Neural cell (in vitro differentiated cells): ENCODE results near the gene TRIM47. TPM values are rescaled to one million over a fixed set of nuclear protein-coding genes. Genes with fewer than 3 reads are reported as not detected.

ENCODE experiments used
- H2AFZ ChIP-seq: fragments of 200-600, 300-800 bp; sonication (generic), shearing (Covaris generic); 2 replicates; pipeline ENCODE4 v1.6.0; 2014; ENCODE audit warnings: low read depth, mild to moderate bottlenecking, antibody characterized with exemption, low read length, moderate library complexity
- H3F3A ChIP-seq: fragments of 200-600 bp; shearing (Covaris generic); 2 replicates; pipeline ENCODE4 v1.6.1; 2016; ENCODE audit warnings: mild to moderate bottlenecking, moderate library complexity, mixed read lengths, antibody characterized with exemption, low read length; ENCODE audit not compliant: insufficient read depth, poor library complexity, severe bottlenecking
- H3K27ac ChIP-seq: fragments of 200-600, 300-800 bp; sonication (generic), shearing (Covaris generic); 2 replicates; pipeline ENCODE4 v1.5.1; 2014; ENCODE audit warnings: mild to moderate bottlenecking, low read length, moderate library complexity
- H3K27me3 ChIP-seq: fragments of 300-800, 200-600 bp; sonication (generic), shearing (Covaris generic); 2 replicates; pipeline ENCODE4 v1.6.0; 2014; ENCODE audit warnings: mild to moderate bottlenecking, low read depth, low read length, moderate library complexity; ENCODE audit not compliant: insufficient read depth
- H3K36me3 ChIP-seq: fragments of 300-800, 200-600 bp; sonication (generic), shearing (Covaris generic); 2 replicates; pipeline ENCODE4 v1.5.1; 2014; ENCODE audit warnings: mild to moderate bottlenecking, antibody characterized with exemption, low read length, moderate library complexity; ENCODE audit not compliant: insufficient read depth
- H3K4me2 ChIP-seq: fragments of 300-800, 200-600 bp; sonication (generic), shearing (Covaris generic); 2 replicates; pipeline ENCODE4 v1.6.0; 2014; ENCODE audit warnings: mild to moderate bottlenecking, low read length
- H3K4me3 ChIP-seq: fragments of 300-800, 200-600 bp; sonication (generic), shearing (Covaris generic); 2 replicates; pipeline ENCODE4 v1.5.1; 2014; ENCODE audit warnings: mild to moderate bottlenecking, low read length, moderate library complexity
- H3K79me2 ChIP-seq: fragments of 200-600 bp; shearing (Covaris generic); replicated peaks from 2 replicates; pipeline ENCODE4 v1.6.0; 2014; ENCODE audit warnings: mild to moderate bottlenecking, low read length, moderate library complexity; ENCODE audit not compliant: insufficient read depth
- H3K9ac ChIP-seq: fragments of 300-800, 200-600 bp; sonication (generic), shearing (Covaris generic); 2 replicates; pipeline ENCODE4 v1.6.1; 2016; ENCODE audit warnings: mild to moderate bottlenecking, low read length, mixed read lengths
- H3K9me2 ChIP-seq: fragments of 200-600 bp; shearing (Covaris generic); 2 replicates; pipeline ENCODE4 v1.6.1; 2016; ENCODE audit warnings: mild to moderate bottlenecking, low read length, mixed read lengths; ENCODE audit not compliant: insufficient read depth
- H3K9me3 ChIP-seq: fragments of 200-600, 300-800 bp; sonication (generic), shearing (Covaris generic); 2 replicates; pipeline ENCODE4 v1.6.1; 2016; ENCODE audit warnings: mild to moderate bottlenecking, mixed run types, low read length, moderate library complexity, mixed read lengths
- H4K20me1 ChIP-seq: fragments of 200-600 bp; shearing (Covaris generic); 2 replicates; pipeline ENCODE4 v1.6.1; 2016; ENCODE audit warnings: mild to moderate bottlenecking, mixed run types; ENCODE audit not compliant: insufficient read depth
- EP300 ChIP-seq: fragments of 450-650 bp; conservative IDR thresholded peaks from 2 replicates; pipeline ENCODE4 v1.6.1; 2014; ENCODE audit warnings: antibody characterized with exemption, mild to moderate bottlenecking, moderate library complexity; ENCODE audit not compliant: poor library complexity, severe bottlenecking
- EZH2 ChIP-seq: fragments of 200-600, 300-800 bp; shearing (Covaris generic), sonication (generic); IDR thresholded peaks from 2 replicates; pipeline ENCODE4 v1.6.1; 2014; ENCODE audit warnings: antibody characterized with exemption, low read length, borderline replicate concordance, mild to moderate bottlenecking; ENCODE audit not compliant: insufficient read depth, poor library complexity, severe bottlenecking
- MXI1 ChIP-seq: fragments of 450-650 bp; conservative IDR thresholded peaks from 2 replicates; pipeline ENCODE4 v1.6.1; 2014; ENCODE audit warnings: antibody characterized with exemption, mild to moderate bottlenecking; ENCODE audit not compliant: poor library complexity, severe bottlenecking
- POLR2AphosphoS5 ChIP-seq: IDR thresholded peaks from 2 replicates; pipeline ENCODE4 v1.6.1; 2012
- RAD21 ChIP-seq: fragments of 450-650 bp; conservative IDR thresholded peaks from 2 replicates; pipeline ENCODE4 v1.6.1; 2014; ENCODE audit warnings: antibody characterized with exemption, mild to moderate bottlenecking, moderate library complexity
- SMC3 ChIP-seq: fragments of 450-650 bp; conservative IDR thresholded peaks from 2 replicates; pipeline ENCODE4 v1.6.1; 2014; ENCODE audit warnings: antibody characterized with exemption, mild to moderate bottlenecking, moderate library complexity; ENCODE audit not compliant: poor library complexity
- TAF1 ChIP-seq: IDR thresholded peaks from 2 replicates; pipeline ENCODE4 v1.6.1; 2012; ENCODE audit warnings: low read depth
- polyA plus RNA-seq: library from polyadenylated mRNA; depleted of rRNA; stranded (reverse); fragments of >200 nt; gene quantifications from 2 replicates; pipeline ENCODE4 v1.2.3, GENCODE V29; 2014
- TF ChIP-seq, protein P1 (sequence below): fragments of 450-650 bp; IDR thresholded peaks from 2 replicates; pipeline ENCODE4 v1.5.1; 2014; ENCODE audit warnings: antibody characterized with exemption, mild to moderate bottlenecking, moderate library complexity; ENCODE audit not compliant: poor library complexity, severe bottlenecking
- TF ChIP-seq, protein P2 (sequence below): IDR thresholded peaks from 2 replicates; pipeline ENCODE4 v1.6.1; 2012; ENCODE audit warnings: borderline replicate concordance

The TRIM47 gene
- polyA plus RNA-seq, 1 donor from 2014 or later, result 0.67 TPM

DNA sequence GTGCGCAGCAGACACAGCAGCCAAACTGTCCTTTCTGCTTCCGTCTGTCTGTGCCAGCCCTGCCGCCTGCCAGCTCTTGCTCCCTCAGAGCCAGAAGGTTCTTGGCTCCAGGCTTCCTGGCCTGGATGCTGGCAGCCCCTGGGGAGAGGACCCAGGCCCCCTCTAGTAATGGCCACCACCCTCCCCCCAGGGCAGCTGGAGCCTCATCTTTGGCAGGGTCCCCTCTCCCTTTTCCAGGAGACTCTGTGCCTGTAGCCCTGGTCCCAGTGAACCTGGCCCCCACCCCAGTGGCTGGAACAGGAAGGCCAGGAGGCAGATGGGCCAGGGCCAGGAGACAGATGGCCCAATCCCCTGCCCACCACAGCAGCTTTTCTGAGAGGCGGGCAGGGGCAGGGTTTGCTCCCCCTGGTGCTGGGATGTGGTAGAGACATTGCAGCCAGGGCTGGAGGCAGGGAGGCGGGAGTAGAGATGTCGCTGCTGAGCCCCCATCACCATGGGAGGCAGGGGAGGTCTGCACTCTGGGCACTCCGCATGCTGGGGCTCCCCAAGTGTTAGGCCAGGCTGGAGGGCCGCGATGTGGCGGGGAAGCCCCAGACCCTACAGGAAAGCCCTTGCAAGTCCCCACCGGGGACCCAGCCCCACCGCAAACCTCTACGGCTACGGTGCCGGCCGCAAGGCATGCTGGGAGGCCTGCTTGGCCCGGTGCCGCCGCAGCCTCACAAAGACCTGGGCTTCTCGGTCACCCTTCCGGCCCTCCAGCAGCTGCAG, 50.9 kb downstream of the TRIM47 start:
- Histone ChIP-seq H4K20me1 (no peaks in the 10 kb centered on the region), H3K27me3 (no peaks in the 10 kb centered on the region), H3K27ac (no peak overlapping the region), H3K4me3 (no peak overlapping the region), H2AFZ (no peak overlapping the region), H3K36me3 (no peaks in the 10 kb centered on the region), H3K9me2 (no peaks in the 10 kb centered on the region), H3K9ac (no peak overlapping the region), H3K79me2 (no peaks in the 10 kb centered on the region), H3F3A (no peaks in the 10 kb centered on the region), H3K4me2 (no peak overlapping the region), H3K9me3 (no peaks in the 10 kb centered on the region)
- TF ChIP-seq, protein P1, sequence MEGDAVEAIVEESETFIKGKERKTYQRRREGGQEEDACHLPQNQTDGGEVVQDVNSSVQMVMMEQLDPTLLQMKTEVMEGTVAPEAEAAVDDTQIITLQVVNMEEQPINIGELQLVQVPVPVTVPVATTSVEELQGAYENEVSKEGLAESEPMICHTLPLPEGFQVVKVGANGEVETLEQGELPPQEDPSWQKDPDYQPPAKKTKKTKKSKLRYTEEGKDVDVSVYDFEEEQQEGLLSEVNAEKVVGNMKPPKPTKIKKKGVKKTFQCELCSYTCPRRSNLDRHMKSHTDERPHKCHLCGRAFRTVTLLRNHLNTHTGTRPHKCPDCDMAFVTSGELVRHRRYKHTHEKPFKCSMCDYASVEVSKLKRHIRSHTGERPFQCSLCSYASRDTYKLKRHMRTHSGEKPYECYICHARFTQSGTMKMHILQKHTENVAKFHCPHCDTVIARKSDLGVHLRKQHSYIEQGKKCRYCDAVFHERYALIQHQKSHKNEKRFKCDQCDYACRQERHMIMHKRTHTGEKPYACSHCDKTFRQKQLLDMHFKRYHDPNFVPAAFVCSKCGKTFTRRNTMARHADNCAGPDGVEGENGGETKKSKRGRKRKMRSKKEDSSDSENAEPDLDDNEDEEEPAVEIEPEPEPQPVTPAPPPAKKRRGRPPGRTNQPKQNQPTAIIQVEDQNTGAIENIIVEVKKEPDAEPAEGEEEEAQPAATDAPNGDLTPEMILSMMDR, result peak; percentile 48
- TF ChIP-seq MXI1, result no peak
- TF ChIP-seq TAF1, result no peak

DNA sequence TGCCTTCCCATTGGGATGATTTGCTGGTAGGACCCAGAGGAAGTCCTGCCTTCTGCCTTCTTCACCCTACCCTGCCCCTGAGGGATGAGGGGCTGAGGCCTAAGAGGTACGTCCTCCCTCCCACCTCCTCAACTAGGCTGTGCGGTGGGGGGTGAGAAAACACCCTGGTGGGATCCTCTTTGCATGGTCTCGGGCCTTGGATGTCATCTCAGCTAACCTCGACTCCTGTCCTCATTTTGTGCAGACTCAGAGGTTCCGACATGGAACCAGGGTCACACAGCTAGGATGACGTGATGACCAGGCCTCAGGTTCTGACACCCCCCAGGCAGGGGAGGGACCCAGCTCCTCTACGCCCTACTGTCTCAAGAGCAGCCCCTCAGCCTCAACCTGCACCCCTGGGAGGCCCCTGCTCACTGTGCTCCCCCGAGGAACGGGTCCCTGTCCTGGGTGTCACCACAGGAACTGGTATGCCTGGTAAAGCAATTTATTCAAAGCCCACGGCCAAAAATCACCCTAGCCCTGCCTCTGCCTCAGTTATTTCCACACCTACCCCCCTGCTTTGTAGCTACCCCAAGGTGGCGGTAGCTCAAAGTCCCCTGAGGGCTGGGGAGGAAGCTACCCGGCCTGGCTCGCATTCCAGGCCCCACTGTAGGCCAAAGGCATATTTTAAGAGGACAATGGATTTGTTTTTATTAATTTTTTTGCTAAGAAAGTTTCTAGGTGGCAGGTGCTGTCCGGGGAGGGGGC, 51.6 kb downstream of the TRIM47 start:
- Histone ChIP-seq H3K4me3 (no peak overlapping the region), H4K20me1 (no peaks in the 10 kb centered on the region), H3K4me2 (no peak overlapping the region), H3K27me3 (no peaks in the 10 kb centered on the region), H3F3A (no peaks in the 10 kb centered on the region), H3K9me3 (no peaks in the 10 kb centered on the region), H3K79me2 (no peaks in the 10 kb centered on the region), H3K36me3 (no peaks in the 10 kb centered on the region), H3K27ac (no peak overlapping the region), H3K9me2 (no peaks in the 10 kb centered on the region), H3K9ac (no peak overlapping the region), H2AFZ (no peak overlapping the region)
- TF ChIP-seq MXI1 (no peak), POLR2AphosphoS5 (no peak), EZH2 (no peak), EP300 (no peak), TAF1 (no peak), SMC3 (no peak), RAD21 (no peak)
- TF ChIP-seq, protein P2, sequence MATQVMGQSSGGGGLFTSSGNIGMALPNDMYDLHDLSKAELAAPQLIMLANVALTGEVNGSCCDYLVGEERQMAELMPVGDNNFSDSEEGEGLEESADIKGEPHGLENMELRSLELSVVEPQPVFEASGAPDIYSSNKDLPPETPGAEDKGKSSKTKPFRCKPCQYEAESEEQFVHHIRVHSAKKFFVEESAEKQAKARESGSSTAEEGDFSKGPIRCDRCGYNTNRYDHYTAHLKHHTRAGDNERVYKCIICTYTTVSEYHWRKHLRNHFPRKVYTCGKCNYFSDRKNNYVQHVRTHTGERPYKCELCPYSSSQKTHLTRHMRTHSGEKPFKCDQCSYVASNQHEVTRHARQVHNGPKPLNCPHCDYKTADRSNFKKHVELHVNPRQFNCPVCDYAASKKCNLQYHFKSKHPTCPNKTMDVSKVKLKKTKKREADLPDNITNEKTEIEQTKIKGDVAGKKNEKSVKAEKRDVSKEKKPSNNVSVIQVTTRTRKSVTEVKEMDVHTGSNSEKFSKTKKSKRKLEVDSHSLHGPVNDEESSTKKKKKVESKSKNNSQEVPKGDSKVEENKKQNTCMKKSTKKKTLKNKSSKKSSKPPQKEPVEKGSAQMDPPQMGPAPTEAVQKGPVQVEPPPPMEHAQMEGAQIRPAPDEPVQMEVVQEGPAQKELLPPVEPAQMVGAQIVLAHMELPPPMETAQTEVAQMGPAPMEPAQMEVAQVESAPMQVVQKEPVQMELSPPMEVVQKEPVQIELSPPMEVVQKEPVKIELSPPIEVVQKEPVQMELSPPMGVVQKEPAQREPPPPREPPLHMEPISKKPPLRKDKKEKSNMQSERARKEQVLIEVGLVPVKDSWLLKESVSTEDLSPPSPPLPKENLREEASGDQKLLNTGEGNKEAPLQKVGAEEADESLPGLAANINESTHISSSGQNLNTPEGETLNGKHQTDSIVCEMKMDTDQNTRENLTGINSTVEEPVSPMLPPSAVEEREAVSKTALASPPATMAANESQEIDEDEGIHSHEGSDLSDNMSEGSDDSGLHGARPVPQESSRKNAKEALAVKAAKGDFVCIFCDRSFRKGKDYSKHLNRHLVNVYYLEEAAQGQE, result no peak
- TF ChIP-seq, protein P1, result no peak
